Measurements from ENCODE around the gene CLTC. TPM values are rescaled to one million over a fixed set of nuclear protein-coding genes. Genes with fewer than 3 reads are reported as not detected.

The CLTC gene
- total RNA-seq, 2 donors from 2014 or later: 250 to 254 TPM

GRCh38 chr17:59669411-59669810 lies 49.7 kb downstream of the CLTC start:
- intact Hi-C loops (cut with DNase I): no loop called here
- no peak for DNase-seq (ENCODE audit: low spot score)

DNA sequence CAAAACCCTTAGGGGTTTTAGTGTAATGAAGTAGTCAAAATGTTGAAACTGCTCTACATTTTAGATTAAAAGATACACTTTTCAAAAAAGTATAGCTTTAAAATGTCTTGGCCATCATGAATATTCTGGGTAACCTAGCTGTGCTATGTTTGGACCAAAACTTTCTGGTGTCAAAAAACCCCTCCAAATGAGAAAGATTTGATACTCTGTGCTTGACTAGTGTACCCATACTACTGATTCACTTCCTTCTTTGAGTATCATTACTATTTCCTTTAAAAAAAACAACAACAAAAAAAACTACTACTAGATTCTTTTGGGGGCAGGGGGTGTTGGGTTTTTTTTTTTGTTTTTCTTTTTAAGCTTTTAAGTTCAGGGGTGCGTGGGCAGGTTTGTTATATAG lies 50.2 kb downstream of the CLTC start:
- intact Hi-C loops (cut with DNase I): no loop called here
- DNase-seq (ENCODE audit: low spot score): no peak

- no peak for DNase-seq (ENCODE audit: low spot score)
- intact Hi-C loops (cut with DNase I): no loop called here
Observed at GRCh38 chr17:59671386-59671785, 51.7 kb downstream of the CLTC start.

- DNase-seq (ENCODE audit: low spot score): no peak
- intact Hi-C loops (cut with DNase I): no loop called here
Observed at GRCh38 chr17:59675231-59675630, 55.5 kb downstream of the CLTC start.

DNA sequence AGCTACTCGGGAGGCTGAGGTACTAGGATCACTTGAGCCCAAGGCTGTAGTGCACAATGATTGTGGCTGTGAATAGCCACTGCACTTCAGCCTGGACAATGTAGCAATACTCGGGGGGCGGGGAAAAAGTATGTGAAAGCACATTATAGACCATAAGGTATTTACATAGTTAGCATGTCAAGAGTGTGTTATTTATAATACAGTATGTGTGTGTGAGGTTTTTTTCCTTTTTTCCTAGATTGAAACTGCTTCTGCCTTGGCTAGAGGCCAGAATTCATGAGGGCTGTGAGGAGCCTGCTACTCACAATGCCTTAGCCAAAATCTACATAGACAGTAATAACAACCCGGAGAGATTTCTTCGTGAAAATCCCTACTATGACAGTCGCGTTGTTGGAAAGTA lies 57.0 kb downstream of the CLTC start:
- no peak for DNase-seq (ENCODE audit: low spot score)
- intact Hi-C loops (cut with DNase I): no loop called here

GRCh38 chr17:59678918-59679317 lies 59.2 kb downstream of the CLTC start:
- intact Hi-C loops (cut with DNase I): no loop called here
- DNase-seq (ENCODE audit: low spot score): no peak

DNA sequence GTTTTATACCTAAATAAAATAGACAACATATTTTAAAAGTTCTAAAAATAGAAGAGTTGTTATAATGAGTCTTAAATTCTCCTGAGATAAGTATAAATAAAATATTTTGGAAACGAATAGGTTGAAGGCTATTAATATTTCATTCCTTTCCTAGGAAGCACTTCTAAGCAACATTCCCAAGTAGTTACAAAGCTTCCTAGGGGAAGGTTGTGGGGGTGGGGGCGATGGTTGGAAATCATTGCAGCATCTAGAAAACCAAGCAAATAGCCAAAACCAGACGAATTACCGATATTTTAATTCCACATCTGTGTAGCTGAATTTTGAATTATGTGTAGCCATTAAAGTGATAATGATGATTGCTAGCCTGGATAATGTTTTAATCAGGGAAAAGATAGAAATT lies 60.6 kb downstream of the CLTC start:
- intact Hi-C loops (cut with DNase I): no loop called here

DNA sequence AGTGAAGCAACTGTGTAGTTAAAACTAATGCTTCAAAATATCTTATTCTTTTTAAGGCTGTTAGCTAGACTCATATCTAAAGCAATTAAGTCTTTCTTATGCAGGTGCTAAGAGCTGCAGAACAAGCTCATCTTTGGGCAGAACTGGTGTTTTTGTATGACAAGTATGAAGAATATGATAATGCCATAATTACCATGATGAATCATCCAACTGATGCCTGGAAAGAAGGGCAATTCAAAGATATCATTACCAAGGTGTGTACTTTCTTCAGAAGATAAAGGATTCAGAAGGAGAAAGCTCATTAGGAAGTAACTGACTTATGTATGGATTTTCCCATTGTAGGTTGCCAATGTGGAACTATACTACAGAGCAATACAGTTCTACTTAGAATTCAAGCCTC lies 63.6 kb downstream of the CLTC start:
- intact Hi-C loops (cut with DNase I): no loop called here
- no peak for DNase-seq (ENCODE audit: low spot score)

More for the DNA sequence above, 60.6 kb downstream of the CLTC start:
- DNase-seq (ENCODE audit: low spot score): no peak

GRCh38 chr17:59684967-59685366 lies 65.3 kb downstream of the CLTC start:
- no peak for DNase-seq (ENCODE audit: low spot score)
- intact Hi-C loops (cut with DNase I): no loop called here

DNA sequence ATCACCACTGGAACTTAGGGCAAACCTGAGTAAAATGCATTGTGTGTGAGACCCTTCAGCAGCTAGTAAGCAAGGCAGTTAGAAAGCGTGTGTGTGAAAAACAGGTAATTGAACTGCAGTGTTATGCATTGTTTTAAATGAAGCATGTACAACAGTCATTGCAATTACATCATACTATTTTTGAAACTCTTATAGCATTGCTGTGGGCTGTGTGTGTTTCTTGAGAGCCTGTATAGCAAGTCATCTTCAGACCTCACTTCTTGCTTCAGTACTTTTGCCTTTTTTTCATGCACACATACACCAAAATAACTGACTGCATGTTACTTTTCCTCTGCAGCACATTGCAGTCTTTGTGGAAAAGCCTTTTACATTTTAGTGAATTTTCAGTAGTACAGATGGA lies 68.3 kb downstream of the CLTC start:
- no peak for DNase-seq (ENCODE audit: low spot score)
- intact Hi-C loops (cut with DNase I): no loop called here

GRCh38 chr17:59688496-59688895 lies 68.8 kb downstream of the CLTC start:
- no peak for DNase-seq (ENCODE audit: low spot score)
- intact Hi-C loops (cut with DNase I): no loop called here

GRCh38 chr17:59693582-59693981 lies 73.9 kb downstream of the CLTC start:
- no peak for DNase-seq (ENCODE audit: low spot score)
- intact Hi-C loops (cut with DNase I): no loop called here

DNA sequence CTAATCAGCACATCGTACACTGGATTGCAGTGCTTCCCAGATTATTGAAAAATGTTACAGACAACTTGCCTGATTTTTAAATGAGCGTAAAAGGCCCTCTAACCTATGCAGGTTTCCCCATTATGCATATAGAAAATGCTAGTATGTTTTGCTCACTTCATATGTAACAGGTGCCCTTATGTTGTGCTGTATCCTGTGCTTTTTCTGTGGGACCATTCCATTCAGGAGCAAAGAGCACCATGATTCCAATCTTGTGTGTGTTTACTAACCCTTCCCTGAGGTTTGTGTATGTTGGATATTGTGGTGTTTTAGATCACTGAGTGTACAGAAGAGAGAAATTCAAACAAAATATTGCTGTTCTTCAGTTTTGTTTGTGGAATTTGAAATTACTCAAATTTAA lies 74.6 kb downstream of the CLTC start:
- intact Hi-C loops (cut with DNase I): no loop called here
- no peak for DNase-seq (ENCODE audit: low spot score)

DNA sequence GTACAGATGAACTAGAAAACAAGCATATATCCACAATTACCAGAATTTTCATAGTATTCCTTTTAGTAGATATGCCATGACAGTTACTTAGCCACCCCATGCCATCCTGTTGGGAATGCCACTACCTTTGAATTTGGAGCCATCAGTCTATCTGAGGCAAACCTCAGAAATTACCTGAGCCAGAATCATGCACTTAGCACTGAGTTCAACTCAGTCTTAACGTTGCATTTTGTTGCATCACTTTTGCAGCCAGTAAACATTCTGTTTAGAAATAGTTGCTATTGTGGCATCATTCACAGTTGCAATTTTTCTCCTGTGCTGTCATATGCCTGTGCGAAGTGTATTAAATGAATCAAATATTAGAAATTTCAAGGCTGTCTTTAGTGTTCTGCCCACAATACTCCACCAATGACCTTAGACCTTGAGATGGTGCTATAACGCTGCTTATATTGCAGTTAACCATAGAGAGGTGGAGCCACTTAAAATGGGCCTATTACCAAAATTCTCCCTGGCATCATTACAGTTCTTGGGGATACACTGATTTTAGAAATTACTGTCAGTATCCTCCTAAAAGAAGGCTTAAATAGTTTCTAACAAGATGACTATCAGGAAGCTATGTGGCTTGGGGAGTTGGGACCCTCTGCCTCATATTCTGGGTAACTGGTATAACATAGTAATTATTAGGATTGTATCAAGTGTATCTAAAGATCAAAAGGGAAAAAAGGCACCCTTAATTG lies 76.4 kb downstream of the CLTC start:
- intact Hi-C loops (cut with DNase I): no loop called here

DNA sequence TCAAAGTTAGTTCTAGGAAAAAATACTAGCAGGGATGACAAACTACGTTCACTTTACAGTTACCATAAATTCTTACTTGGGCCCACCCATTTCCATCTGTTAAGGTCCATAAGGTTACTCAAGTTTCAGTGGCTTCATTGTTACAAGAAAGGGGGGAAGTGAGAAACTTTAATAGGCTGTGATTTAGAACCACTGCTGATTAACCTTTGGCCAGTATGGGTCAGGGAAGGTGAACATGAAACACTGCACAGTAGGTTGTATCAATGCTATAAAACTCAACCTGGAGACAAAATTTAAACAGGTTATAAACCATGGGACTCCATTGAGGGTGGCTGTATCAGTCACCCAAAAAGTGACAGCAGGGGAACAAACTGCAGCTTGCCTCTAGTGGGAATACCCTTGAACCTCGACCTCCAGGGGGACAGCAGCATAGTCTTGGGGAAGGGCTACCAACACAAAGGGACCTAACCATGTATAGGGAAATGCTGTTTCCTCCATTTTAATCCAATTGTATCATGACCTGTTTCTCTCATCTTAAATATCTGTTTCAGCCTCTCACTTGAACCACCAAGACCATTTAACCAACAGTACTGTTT lies 77.1 kb downstream of the CLTC start:
- no peak for DNase-seq (ENCODE audit: low spot score)
- intact Hi-C loops (cut with DNase I): no loop called here

More for the DNA sequence above, 76.4 kb downstream of the CLTC start:
- DNase-seq (ENCODE audit: low spot score): no peak

GRCh38 chr17:59698143-59698542 lies 78.4 kb downstream of the CLTC start:
- no peak for DNase-seq (ENCODE audit: low spot score)
- intact Hi-C loops (cut with DNase I): no loop called here

- DNase-seq (ENCODE audit: low spot score): no peak
- intact Hi-C loops (cut with DNase I): no loop called here
Observed at GRCh38 chr17:59699218-59699617, 79.5 kb downstream of the CLTC start.

DNA sequence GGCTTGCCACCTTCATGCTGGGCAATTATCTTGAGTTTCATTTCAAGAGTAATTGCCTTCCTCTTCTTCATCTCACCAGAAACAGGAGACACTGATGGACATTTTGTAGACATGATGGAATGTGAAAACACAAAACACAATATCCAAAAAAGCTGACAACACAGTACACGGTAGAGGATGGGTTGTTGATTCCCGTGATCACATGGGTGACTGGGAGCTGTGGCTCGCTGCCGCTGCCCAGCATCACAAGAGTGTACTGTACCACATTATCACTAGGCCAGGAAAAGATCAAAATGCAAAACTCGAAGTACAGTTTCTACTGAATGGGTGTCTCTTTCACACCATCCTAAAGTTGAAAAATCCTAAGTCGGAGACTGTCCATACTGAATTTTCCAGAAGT lies 80.1 kb downstream of the CLTC start:
- intact Hi-C loops (cut with DNase I): no loop called here

DNA sequence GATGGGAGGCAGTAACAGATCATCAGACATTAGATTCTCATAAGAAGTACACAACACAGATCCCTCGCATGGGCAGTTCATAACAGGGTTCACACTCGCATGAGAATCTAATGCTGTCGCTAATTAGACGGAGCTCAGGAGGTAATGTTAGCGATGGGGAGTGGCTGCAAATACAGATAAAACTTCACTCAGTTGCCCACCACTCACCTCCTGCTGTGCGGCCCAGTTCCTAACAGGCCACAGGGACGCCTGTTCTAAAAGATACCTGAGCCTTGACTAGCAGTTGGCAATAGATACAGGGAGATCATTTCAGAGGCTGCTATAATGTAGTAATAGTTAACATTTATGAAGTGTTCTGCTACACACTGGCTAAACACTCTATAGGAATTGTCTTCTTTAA lies 82.6 kb downstream of the CLTC start:
- intact Hi-C loops (cut with DNase I): no loop called here

More for the DNA sequence above, 80.1 kb downstream of the CLTC start:
- no peak for DNase-seq (ENCODE audit: low spot score)

DNA sequence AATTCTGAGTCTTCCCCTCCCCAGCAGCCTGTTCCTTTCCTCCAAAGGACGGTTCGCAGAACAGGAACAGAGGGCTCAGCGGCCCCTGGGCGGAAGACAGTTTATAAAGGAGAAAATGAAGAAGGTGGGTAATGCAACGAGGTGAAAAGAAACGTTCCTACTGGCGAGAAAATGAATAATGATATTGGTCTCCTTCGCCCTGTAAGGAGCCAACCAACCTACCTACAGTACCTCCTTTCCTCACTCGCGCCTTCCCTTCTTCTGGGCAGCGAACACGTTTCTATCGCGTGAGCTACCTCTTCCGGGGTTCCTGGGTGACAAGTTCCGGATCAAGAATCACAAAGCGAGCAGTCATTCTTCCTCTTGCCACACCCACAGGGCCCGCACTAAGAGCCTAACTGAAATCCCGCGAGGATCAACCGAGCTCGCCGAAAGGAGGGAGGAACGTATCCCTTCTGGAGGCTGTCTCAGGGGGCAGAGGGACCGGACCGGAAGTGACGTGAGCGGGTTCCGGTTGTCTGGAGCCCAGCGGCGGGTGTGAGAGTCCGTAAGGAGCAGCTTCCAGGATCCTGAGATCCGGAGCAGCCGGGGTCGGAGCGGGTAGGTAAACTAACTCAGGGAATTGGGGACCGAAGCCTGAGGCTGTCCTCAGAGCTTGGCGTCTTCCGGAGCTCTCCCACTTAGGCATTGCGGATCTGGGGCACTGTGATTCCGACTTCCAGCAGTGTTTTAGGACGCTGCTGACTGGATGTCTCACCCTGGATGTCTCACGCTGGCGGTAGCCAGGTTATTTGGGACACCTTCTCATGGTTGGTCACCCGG lies 87.7 kb downstream of the CLTC start, which contains the start of the genes PTRH2 and VMP1:
Gene PTRH2, minus strand, starts transcription at position 282 of the 822 bp plus-strand sequence. CDS start 9,452 bp downstream, outside the sequence.
Gene VMP1, plus strand, starts transcription at position 506 of the 822 bp plus-strand sequence. CDS start 23,793 bp downstream, outside the sequence.
- intact Hi-C loops (cut with DNase I): no loop called here
- peak; percentile 99 for DNase-seq (ENCODE audit: low spot score)

More for the DNA sequence above, 82.6 kb downstream of the CLTC start:
- no peak for DNase-seq (ENCODE audit: low spot score)

All from posterior vena cava (tissue), 2 donors.